AG04449 (cell line): ENCODE results near the gene RBM3.

Source experiments
- CTCF ChIA-PET: fragments of 350-600 bp; formaldehyde crosslinking; extraction: SDS; loops from one replicate; lab custom pipeline; 2021; ENCODE audit warnings: antibody characterized with exemption; lab: Yijun Ruan, JAX
- POLR2A ChIA-PET: fragments of 400-600, 350-600 bp; formaldehyde crosslinking; extraction: SDS; loops from one replicate; lab custom pipeline; 2020; ENCODE audit warnings: antibody characterized with exemption, inconsistent platforms; lab: Yijun Ruan, JAX
- DNase-seq: peaks from one replicate; pipeline ENCODE4 v3.0.0-alpha.2; 2010; ENCODE audit warnings: low read depth, low spot score
- H3K4me3 ChIP-seq: 2 replicates; pipeline ENCODE4 v1.5.1; 2011; ENCODE audit warnings: low read depth, mild to moderate bottlenecking, control low read depth, low read length
- TF ChIP-seq, protein P1 (sequence below): IDR thresholded peaks from one replicate; pipeline ENCODE4 v1.5.1; 2011; ENCODE audit warnings: mild to moderate bottlenecking, moderate library complexity, low read length, control low read depth, inconsistent platforms; ENCODE audit not compliant: insufficient read depth; ENCODE audit errors: missing control alignments

Gene RBM3

DNA sequence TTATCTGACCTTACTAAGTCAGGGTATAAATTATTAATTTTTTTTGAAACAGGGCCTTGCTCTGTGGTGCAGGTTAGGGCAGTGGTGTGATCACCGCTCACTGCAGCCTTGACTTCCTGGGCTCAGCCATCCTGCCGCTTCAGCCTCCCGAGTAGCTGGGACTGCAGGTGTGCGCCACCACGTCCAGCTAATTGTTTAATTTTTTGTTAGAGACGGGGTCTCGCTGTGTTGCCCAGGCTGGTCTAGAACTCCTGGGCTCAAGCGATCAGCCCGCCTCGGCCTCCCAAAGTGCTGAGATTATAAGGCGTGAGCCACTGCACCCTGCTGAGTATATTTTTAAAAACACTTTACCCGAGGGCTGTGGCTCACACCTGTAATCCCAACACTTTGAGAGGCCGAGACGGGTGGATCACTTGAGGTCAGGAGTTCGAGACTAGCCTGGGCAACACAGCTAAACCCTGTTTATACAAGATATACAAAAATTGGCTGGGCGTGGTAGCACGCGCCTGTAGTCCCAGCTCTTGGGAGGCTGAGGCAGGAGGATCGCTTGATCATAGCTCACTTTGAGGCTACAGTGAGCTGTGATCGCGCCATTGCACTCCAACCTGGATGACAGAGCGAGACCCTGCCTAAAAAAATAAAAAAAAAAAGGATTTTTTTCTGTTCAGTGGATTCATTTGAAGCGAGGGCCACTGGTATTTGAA lies 35.5 kb upstream of the RBM3 start:
- TF ChIP-seq, protein P1, sequence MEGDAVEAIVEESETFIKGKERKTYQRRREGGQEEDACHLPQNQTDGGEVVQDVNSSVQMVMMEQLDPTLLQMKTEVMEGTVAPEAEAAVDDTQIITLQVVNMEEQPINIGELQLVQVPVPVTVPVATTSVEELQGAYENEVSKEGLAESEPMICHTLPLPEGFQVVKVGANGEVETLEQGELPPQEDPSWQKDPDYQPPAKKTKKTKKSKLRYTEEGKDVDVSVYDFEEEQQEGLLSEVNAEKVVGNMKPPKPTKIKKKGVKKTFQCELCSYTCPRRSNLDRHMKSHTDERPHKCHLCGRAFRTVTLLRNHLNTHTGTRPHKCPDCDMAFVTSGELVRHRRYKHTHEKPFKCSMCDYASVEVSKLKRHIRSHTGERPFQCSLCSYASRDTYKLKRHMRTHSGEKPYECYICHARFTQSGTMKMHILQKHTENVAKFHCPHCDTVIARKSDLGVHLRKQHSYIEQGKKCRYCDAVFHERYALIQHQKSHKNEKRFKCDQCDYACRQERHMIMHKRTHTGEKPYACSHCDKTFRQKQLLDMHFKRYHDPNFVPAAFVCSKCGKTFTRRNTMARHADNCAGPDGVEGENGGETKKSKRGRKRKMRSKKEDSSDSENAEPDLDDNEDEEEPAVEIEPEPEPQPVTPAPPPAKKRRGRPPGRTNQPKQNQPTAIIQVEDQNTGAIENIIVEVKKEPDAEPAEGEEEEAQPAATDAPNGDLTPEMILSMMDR = no peak
- DNase-seq = no peak
- ChIA-PET CTCF (interaction anchor here (0.7 to 1.7 kb wide), 5 partner anchors 9 to 16 kb away, joined by 3 to 6 read pairs (median 3); no protein-coding TSS in a partner anchor), POLR2A (no interaction called here)
- H3K4me3 ChIP-seq = peak overlapping the region; percentile 78

DNA sequence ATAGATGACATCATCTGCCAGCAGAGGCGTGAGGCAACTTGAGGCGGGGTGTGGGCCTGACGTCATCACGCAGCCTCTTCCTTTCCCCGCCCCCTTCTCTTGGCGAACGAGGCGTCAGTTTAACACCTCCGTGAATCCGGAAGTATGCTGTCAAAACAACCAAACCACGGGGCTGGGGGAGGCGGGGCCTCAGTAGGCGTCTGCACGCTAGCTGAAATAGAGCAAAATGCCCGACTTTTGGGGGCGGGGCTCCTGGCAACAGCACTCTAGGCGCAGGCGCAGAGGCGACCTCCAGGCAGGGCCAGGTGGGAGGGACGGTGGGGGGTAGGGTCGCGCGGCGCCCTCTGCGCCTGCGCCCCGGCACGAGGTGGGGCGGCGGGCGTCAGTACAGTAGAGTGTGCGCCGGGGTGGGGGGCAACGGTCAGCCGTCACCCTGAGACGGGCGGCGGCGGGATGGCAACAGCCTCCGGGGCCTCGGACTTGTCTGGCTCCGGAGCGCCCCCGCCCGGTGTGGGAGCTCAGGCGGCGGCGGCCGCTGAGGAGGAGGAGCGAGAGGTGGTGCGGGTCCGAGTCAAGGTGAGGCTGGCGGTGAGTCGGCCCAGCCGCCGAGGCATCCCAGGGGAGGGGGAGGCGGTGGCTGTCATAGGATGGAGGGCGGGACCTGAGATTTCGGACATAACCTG lies 34.8 kb upstream of the RBM3 start, which contains the start of gene TBC1D25:
TBC1D25 (plus strand) TSS at position 370 of the 683 bp plus-strand sequence; CDS start at position 454, 84 bp downstream.
- CTCF ChIA-PET = interaction anchor here (0.7 to 1.5 kb wide), 5 partner anchors 8 to 15 kb away, joined by 3 to 6 read pairs (median 3); no protein-coding TSS in a partner anchor
- peak; percentile 75 for DNase-seq

DNA sequence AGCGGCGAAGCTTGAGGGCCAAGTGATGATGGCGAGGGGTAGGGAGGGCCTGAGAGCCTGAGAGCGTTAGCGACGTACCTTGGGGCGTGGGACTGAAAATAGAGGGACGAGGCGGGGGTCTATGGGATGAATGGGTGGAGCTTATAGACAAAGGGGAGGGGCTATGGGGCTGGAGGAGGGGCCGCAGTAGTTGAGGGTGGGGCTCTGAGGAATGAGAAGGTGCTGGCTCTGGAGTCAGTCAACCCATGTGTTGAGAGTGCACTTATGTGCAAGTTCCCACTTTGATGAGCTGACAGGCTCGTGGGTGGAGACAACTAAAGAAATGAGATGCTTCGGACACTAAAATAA lies 34.3 kb upstream of the RBM3 start:
- CTCF ChIA-PET = interaction anchor here (1.1 to 1.5 kb wide), 4 partner anchors 8 to 15 kb away, joined by 3 to 6 read pairs (median 3); no protein-coding TSS in a partner anchor
- POLR2A ChIA-PET = interaction anchor here (1.0 kb wide), 2 partner anchors 8 to 18 kb away, joined by 3 read pairs; partner anchors contain the start of gene EBP
- no peak for DNase-seq
- H3K4me3 ChIP-seq = peak overlapping the region; percentile 78
- TF ChIP-seq, protein P1 = no peak

More for the DNA sequence above, 34.8 kb upstream of the RBM3 start, which contains the start of gene TBC1D25:
- POLR2A ChIA-PET = interaction anchor here (1.0 kb wide), 2 partner anchors 8 to 18 kb away, joined by 3 read pairs; partner anchors contain the start of gene EBP
- H3K4me3 ChIP-seq = peak within 1 kb of the TSS; percentile 78
- TF ChIP-seq, protein P1 = peak; percentile 60

DNA sequence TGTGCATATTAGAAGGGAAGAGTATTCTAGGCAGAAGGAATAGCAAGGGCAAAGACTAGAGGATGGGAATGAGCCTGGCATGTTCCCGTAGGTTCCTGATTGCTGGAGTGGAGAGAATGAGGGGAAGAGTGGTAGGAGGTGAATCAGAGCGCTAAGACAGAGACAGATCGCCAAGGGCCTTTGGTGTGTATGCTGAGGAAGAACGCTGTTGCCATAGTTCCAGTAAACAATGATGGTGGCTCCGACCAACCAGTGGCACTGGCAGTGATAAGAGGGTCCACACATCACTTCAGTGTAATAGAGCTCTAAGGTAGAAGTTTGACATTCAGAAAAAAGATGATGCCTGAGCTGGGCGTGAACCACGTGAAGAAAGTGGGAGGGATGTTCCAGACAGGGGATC lies 33.8 kb upstream of the RBM3 start:
- ChIA-PET POLR2A (interaction anchor here (1.0 kb wide), 1 partner anchor 19 kb away, joined by 3 read pairs; the partner anchor contains the start of gene EBP), CTCF (interaction anchor here (1.5 kb wide), 1 partner anchor 8 kb away, joined by 6 read pairs; no protein-coding TSS in a partner anchor)
- no peak for DNase-seq
- TF ChIP-seq, protein P1 = no peak
- H3K4me3 ChIP-seq = peak overlapping the region; percentile 78

DNA sequence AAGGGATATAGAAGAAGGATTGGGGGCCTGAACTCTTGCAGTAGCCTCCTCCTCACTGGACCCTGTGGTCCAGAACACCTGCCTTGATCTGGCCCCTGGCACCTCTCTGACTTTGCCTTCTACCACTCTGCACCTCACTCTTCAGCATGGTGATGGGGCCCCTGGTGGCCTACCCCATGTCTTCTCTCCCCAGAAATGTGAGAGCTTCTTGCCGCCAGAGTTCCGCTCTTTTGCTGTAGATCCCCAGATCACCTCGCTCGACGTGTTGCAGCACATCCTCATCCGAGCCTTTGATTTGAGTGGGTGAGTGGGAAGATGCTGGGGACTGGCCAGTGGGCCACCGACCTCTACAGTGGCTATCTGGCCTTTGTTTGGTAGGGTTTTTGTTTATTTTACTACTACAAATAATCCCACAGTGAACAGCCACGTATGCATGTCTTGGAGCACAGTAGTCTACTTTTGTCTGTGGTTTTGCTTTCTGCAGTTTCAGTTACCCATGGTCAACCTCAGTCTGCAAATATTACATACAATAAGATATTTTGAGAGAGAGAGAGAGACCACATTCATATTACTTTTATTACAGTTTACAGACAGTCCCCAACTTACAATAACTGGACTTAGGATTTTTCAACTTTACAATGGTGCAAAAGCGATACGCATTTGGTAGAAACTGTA lies 33.0 kb upstream of the RBM3 start:
- ChIA-PET POLR2A (no interaction called here), CTCF (no interaction called here)
- DNase-seq = no peak
- no peak overlapping the region for H3K4me3 ChIP-seq
- TF ChIP-seq, protein P1 = no peak
